PC-9 (cell line): ENCODE results near the gene PSTPIP1. TPM values are rescaled to one million over a fixed set of nuclear protein-coding genes. Genes with fewer than 3 reads are reported as not detected.
A peak's percentile ranks its signal among the peaks of the same experiment; 100 is the strongest.

Experiments
- BruUV-seq: library from RNA; stranded (reverse); fragments of 400-500 nt; replicated peaks from 2 replicates; lab custom pipeline; 2021; lab: Mats Ljungman, UMichigan
- CTCF ChIA-PET: fragments of 300-600 bp; sonication (Branson Sonifier 250); formaldehyde crosslinking; loops from one replicate; lab custom pipeline; 2022; ENCODE audit warnings: antibody characterized with exemption; lab: Charles Lee
- POLR2A ChIA-PET: fragments of 300-600 bp; sonication (Branson Sonifier 250); formaldehyde crosslinking; loops from one replicate; lab custom pipeline; 2022; ENCODE audit warnings: antibody characterized with exemption; ENCODE audit not compliant: unreplicated experiment; lab: Charles Lee
- DNase-seq, 2 experiments: peaks; one replicate each; pipeline versions ENCODE4 v3.0.0 to v3.0.0-alpha.2; 2015 to 2022; ENCODE audit warnings: mixed read lengths in 1 of 2
- H2AFZ ChIP-seq: fragments of 200-600 bp; sonication (generic); 2 replicates; pipeline ENCODE4 v1.8.1; 2017; ENCODE audit warnings: antibody characterized with exemption
- H3F3A ChIP-seq: fragments of 200-600 bp; sonication (generic); 2 replicates; pipeline ENCODE4 v1.8.1; 2017; ENCODE audit warnings: antibody characterized with exemption, mild to moderate bottlenecking, low read depth; ENCODE audit not compliant: insufficient read depth
- H3K27ac ChIP-seq: fragments of 200-600 bp; sonication (generic); 2 replicates; pipeline ENCODE4 v1.6.1; 2016; ENCODE audit warnings: mixed run types
- H3K27me3 ChIP-seq: fragments of 200-600 bp; sonication (generic); 2 replicates; pipeline ENCODE4 v1.6.1; 2016; ENCODE audit warnings: low read depth, mixed run types; ENCODE audit not compliant: insufficient read depth
- H3K36me3 ChIP-seq: fragments of 200-600 bp; sonication (generic); 2 replicates; pipeline ENCODE4 v1.6.1; 2016; ENCODE audit warnings: low read depth, mixed run types
- H3K4me1 ChIP-seq: fragments of 200-600 bp; sonication (generic); replicated peaks from 2 replicates; pipeline ENCODE4 v1.6.1; 2016; ENCODE audit warnings: mixed run types; ENCODE audit not compliant: insufficient read depth
- H3K4me2 ChIP-seq: fragments of 200-600 bp; sonication (generic); 2 replicates; pipeline ENCODE4 v1.6.1; 2017; ENCODE audit warnings: mixed run types
- H3K4me3 ChIP-seq: fragments of 200-600 bp; sonication (generic); 2 replicates; pipeline ENCODE4 v1.6.1; 2016; ENCODE audit warnings: mixed run types
- H3K79me2 ChIP-seq: fragments of 200-600 bp; sonication (generic); 2 replicates; pipeline ENCODE4 v1.6.1; 2017; ENCODE audit warnings: low read depth, mixed run types
- H3K9me2 ChIP-seq: fragments of 200-600 bp; sonication (generic); 2 replicates; pipeline ENCODE4 v1.8.1; 2017; ENCODE audit warnings: mild to moderate bottlenecking; ENCODE audit not compliant: insufficient read depth
- H3K9me3 ChIP-seq: fragments of 200-600 bp; sonication (generic); 2 replicates; pipeline ENCODE4 v1.8.1; 2016; ENCODE audit warnings: low read depth; ENCODE audit not compliant: insufficient read depth
- H4K20me1 ChIP-seq: fragments of 200-600 bp; sonication (generic); 2 replicates; pipeline ENCODE4 v1.8.1; 2017; ENCODE audit not compliant: insufficient read depth
- CTCF ChIP-seq: fragments of 200-600 bp; sonication (generic); conservative IDR thresholded peaks from 2 replicates; pipeline ENCODE4 v1.6.1; 2017; ENCODE audit warnings: mixed run types, antibody characterized with exemption, mild to moderate bottlenecking, moderate library complexity
- EZH2 ChIP-seq: fragments of 200-600 bp; sonication (generic); IDR thresholded peaks from 2 replicates; pipeline ENCODE4 v1.8.0; 2017; ENCODE audit warnings: antibody characterized with exemption, low read depth
- intact Hi-C: fragments of 100-400 bp; cut with micrococcal nuclease; formaldehyde crosslinking; loops from one replicate; pipeline ENCODE4 v1.10.0; 2022; ENCODE audit not compliant: unreplicated experiment
- total RNA-seq: library from RNA; stranded (reverse); gene quantifications from 2 replicates; pipeline ENCODE4 v1.2.3, GENCODE V29; 2021

Gene PSTPIP1
- total RNA-seq, 1 experiment from 2014 or later = not detected

DNA sequence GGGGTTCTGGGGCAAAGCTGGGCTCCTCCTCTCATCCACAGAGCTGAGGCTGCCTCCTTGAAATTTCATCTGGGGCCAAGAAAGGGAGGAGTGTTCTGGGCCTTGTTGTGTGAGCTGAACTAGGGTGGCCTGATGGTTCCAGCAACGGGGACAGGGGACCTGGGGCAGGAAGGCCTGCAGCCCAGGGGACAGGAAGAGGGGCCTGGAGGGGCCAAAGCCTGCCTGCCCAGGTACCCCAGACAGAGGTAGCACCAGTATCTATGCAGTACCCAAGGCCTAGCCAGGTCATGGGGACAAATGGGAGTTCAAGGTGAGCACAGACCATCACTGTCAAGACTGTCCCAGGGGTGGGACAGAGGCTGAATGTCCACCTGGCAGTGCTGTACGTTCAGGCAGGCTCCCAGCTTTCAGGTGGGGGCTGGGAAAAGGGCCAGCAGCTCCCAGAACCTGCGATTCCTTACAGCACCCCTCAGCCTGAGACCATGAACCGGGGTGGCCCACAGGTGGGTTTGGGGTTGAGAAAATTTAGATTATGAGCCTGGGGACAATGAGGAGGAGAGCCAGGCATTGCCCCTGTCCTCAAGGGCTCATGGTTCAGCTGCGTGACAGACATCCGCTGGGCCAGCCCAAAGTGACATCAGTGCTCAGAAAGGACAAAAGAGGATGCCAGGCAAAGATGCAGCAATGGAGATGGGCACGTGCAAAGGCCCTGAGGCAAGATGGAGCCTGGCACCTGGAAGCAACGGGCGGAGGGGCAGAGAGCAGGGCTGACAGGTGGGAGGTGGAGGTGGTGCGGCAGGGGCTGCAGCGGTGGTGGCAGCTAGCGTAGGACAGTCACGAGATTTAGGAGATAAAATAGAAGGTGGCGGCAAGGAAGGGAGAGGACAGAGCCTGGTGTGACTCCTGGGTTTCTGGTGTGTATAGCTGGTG is 28.0 kb downstream of the PSTPIP1 start:
- CTCF ChIA-PET = interaction anchor here (0.6 to 0.7 kb wide), 2 partner anchors 395 to 1085 kb away, joined by 3 to 6 read pairs; no protein-coding TSS in a partner anchor
- no peak for TF ChIP-seq CTCF
- Histone ChIP-seq H3F3A (no peaks in the 10 kb centered on the region), H3K27ac (no peak overlapping the region), H3K27me3 (no peaks in the 10 kb centered on the region), H3K9me2 (no peaks in the 10 kb centered on the region), H3K79me2 (no peaks in the 10 kb centered on the region), H3K4me3 (no peak overlapping the region), H2AFZ (no peak overlapping the region), H3K4me1 (no peaks in the 10 kb centered on the region), H4K20me1 (no peaks in the 10 kb centered on the region), H3K9me3 (no peaks in the 10 kb centered on the region), H3K4me2 (no peak overlapping the region), H3K36me3 (no peaks in the 10 kb centered on the region)
- DNase-seq = no peak
- BruUV-seq = no TSS peak
- POLR2A ChIA-PET = no interaction called here
- intact Hi-C loops = loop anchor here (5.0 kb wide), 1 partner anchor 121 kb away; no protein-coding TSS in a partner anchor

- CTCF ChIA-PET = interaction anchor here (0.7 kb wide), 1 partner anchor 394 kb away, joined by 6 read pairs; no protein-coding TSS in a partner anchor
- no peaks in the 10 kb centered on the region for H3K27me3 ChIP-seq
- no TSS peak for BruUV-seq
- H3K4me1 ChIP-seq = no peaks in the 10 kb centered on the region
- no peak overlapping the region for H2AFZ ChIP-seq
- intact Hi-C loops = loop anchor here (2.0 to 5.0 kb wide), 2 partner anchors 83 to 121 kb away; no protein-coding TSS in a partner anchor
- no peaks in the 10 kb centered on the region for H3K9me2 ChIP-seq
- H4K20me1 ChIP-seq = no peaks in the 10 kb centered on the region
- H3K79me2 ChIP-seq = no peaks in the 10 kb centered on the region
- POLR2A ChIA-PET = no interaction called here
- no peaks in the 10 kb centered on the region for H3F3A ChIP-seq
- H3K27ac ChIP-seq = no peak overlapping the region
- no peaks in the 10 kb centered on the region for H3K9me3 ChIP-seq
- DNase-seq = no peak
- no peaks in the 10 kb centered on the region for H3K36me3 ChIP-seq
- H3K4me2 ChIP-seq = no peak overlapping the region
- TF ChIP-seq CTCF (no peak), EZH2 (no peak)
- no peak overlapping the region for H3K4me3 ChIP-seq
Measured at GRCh38 chr15:77023576-77024272, 28.8 kb downstream of the PSTPIP1 start.

- Histone ChIP-seq H4K20me1 (no peaks in the 10 kb centered on the region), H3K36me3 (no peaks in the 10 kb centered on the region), H3F3A (no peaks in the 10 kb centered on the region), H3K4me2 (no peak overlapping the region), H3K79me2 (no peaks in the 10 kb centered on the region), H3K27ac (no peak overlapping the region), H3K27me3 (no peaks in the 10 kb centered on the region), H2AFZ (no peak overlapping the region), H3K9me3 (no peaks in the 10 kb centered on the region), H3K4me1 (no peaks in the 10 kb centered on the region), H3K4me3 (no peak overlapping the region), H3K9me2 (no peaks in the 10 kb centered on the region)
- DNase-seq = peak in 1 of 2 experiments; percentile 69
- CTCF ChIA-PET = no interaction called here
- no peak for TF ChIP-seq EZH2
- peak; percentile 98 for TF ChIP-seq CTCF
- POLR2A ChIA-PET = no interaction called here
- BruUV-seq = no TSS peak
- intact Hi-C loops = loop anchor here (2.0 to 5.0 kb wide), 3 partner anchors 82 to 518 kb away; no protein-coding TSS in a partner anchor
Measured at GRCh38 chr15:77024273-77025082, 29.6 kb downstream of the PSTPIP1 start.
